Neural progenitor cell (in vitro differentiated cells): ENCODE data around the gene MEST. TPM values are rescaled to one million over a fixed set of nuclear protein-coding genes. Genes with fewer than 3 reads are reported as not detected.

Source experiments
- DNase-seq: peaks from one replicate; pipeline ENCODE4 v3.0.0-alpha.2; 2016; ENCODE audit warnings: low spot score
- H2AFZ ChIP-seq: fragments of 200-600 bp; sonication (generic); replicated peaks from 2 replicates; pipeline ENCODE4 v1.6.1; 2016; ENCODE audit warnings: antibody characterized with exemption
- H3F3A ChIP-seq: fragments of 200-600 bp; sonication (generic); 2 replicates; pipeline ENCODE4 v1.6.1; 2016; ENCODE audit warnings: antibody characterized with exemption, low read depth
- H3K27ac ChIP-seq: fragments of 200-600 bp; sonication (generic); 2 replicates; pipeline ENCODE4 v1.5.1; 2016; ENCODE audit warnings: mild to moderate bottlenecking
- H3K27me3 ChIP-seq: fragments of 200-600 bp; sonication (generic); 2 replicates; pipeline ENCODE4 v1.6.1; 2016; ENCODE audit warnings: mild to moderate bottlenecking, moderate library complexity
- H3K36me3 ChIP-seq: fragments of 200-600 bp; sonication (generic); 2 replicates; pipeline ENCODE4 v1.5.1; 2016
- H3K4me1 ChIP-seq: fragments of 200-600 bp; sonication (generic); 2 replicates; pipeline ENCODE4 v1.6.1; 2016; ENCODE audit warnings: mixed run types
- H3K4me2 ChIP-seq: fragments of 200-600 bp; sonication (generic); 2 replicates; pipeline ENCODE4 v1.6.1; 2016
- H3K4me3 ChIP-seq: fragments of 200-600 bp; sonication (generic); 2 replicates; pipeline ENCODE4 v1.5.1; 2016
- H3K79me2 ChIP-seq: fragments of 200-600 bp; sonication (generic); 2 replicates; pipeline ENCODE4 v1.6.1; 2016; ENCODE audit warnings: low read depth
- H3K9ac ChIP-seq: fragments of 200-600 bp; sonication (generic); 2 replicates; pipeline ENCODE4 v1.6.1; 2016
- H3K9me3 ChIP-seq: fragments of 200-600 bp; sonication (generic); 2 replicates; pipeline ENCODE4 v1.5.1; 2016; ENCODE audit warnings: low read depth
- H4K20me1 ChIP-seq: fragments of 200-600 bp; sonication (generic); 2 replicates; pipeline ENCODE4 v1.6.1; 2016; ENCODE audit warnings: low read depth
- H3K27ac Mint-ChIP-seq: 3 replicates; pipeline ENCODE4 v1.8.0; 2021; ENCODE audit warnings: mixed read lengths
- H3K27me3 Mint-ChIP-seq: 2 replicates; pipeline ENCODE4 v1.8.0; 2022; ENCODE audit warnings: low read depth, mild to moderate bottlenecking, inconsistent platforms, moderate library complexity, mixed read lengths; ENCODE audit not compliant: insufficient read depth
- H3K36me3 Mint-ChIP-seq: 3 replicates; pipeline ENCODE4 v1.8.0; 2021; ENCODE audit warnings: mixed read lengths
- H3K4me1 Mint-ChIP-seq: 3 replicates; pipeline ENCODE4 v1.8.0; 2021; ENCODE audit warnings: mixed read lengths
- H3K4me3 Mint-ChIP-seq: 3 replicates; pipeline ENCODE4 v1.8.0; 2021; ENCODE audit warnings: mild to moderate bottlenecking, moderate library complexity, mixed read lengths
- H3K9me3 Mint-ChIP-seq: 3 replicates; pipeline ENCODE4 v1.8.0; 2020; ENCODE audit warnings: mixed read lengths
- CTCF ChIP-seq: fragments of 200-600 bp; sonication (generic); IDR thresholded peaks from 2 replicates; pipeline ENCODE4 v1.5.1; 2017; ENCODE audit warnings: antibody characterized with exemption, mild to moderate bottlenecking
- EZH2 ChIP-seq: fragments of 200-600 bp; sonication (generic); IDR thresholded peaks from 2 replicates; pipeline ENCODE4 v1.6.1; 2017; ENCODE audit warnings: antibody characterized with exemption, mild to moderate bottlenecking, moderate library complexity
- EZH2phosphoT487 ChIP-seq: fragments of 200-600 bp; sonication (generic); IDR thresholded peaks from 2 replicates; pipeline ENCODE4 v1.6.1; 2017; ENCODE audit warnings: antibody characterized with exemption
- total RNA-seq: library from RNA; depleted of rRNA; stranded (reverse); fragments of >200 nt; gene quantifications from 2 replicates; pipeline ENCODE4 v1.2.3, GENCODE V29; 2015; ENCODE audit warnings: low replicate concordance

The MEST gene
- total RNA-seq, 1 donor from 2014 or later, result 431 TPM

GRCh38 chr7:130489140-130489983, 2.5 kb upstream of the MEST start:
- Mint-ChIP-seq H3K4me1 (peaks cover 39% of the 10 kb centered on the region), H3K27ac (peak overlapping the region; percentile 86)

DNA sequence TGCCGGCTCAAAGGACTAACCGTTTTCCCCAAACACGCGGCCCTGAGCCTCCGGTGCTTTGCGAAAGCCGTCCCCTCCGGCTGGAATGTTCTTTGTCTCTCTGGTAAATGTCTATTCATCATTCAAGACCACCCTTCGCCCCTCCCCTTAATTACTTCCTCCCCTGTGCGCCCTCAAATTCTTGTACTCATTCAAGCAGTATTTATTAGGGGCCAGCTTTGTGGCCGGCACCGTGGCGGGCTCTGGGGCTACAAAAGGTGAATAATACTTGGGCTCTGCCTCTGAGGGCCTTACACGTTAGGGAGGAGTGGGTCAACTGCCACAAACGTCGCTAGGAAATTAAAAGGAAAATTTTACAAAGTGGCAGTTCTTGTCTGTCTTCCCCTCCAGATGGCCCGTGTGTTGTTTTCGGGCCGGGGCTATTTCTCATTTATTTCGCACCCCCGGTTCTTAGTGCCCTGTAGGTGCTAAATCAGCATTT, 1.5 kb upstream of the MEST start:
- peaks cover 58% of the 10 kb centered on the region for H3K79me2 ChIP-seq
- peak overlapping the region; percentile 53 for H3K27ac ChIP-seq
- peaks cover 15% of the 10 kb centered on the region for H3K27me3 ChIP-seq
- Mint-ChIP-seq H3K36me3 (peaks cover 29% of the 10 kb centered on the region), H3K27me3 (peaks cover 23% of the 10 kb centered on the region), H3K9me3 (peaks cover 23% of the 10 kb centered on the region), H3K4me1 (peaks cover 47% of the 10 kb centered on the region), H3K27ac (peak overlapping the region; percentile 92), H3K4me3 (peak overlapping the region; percentile 75)
- H3K4me2 ChIP-seq, result peak overlapping the region; percentile 79
- no peaks in the 10 kb centered on the region for H3K9me3 ChIP-seq
- no peaks in the 10 kb centered on the region for H3K36me3 ChIP-seq
- H4K20me1 ChIP-seq, result peaks cover 30% of the 10 kb centered on the region
- H3K9ac ChIP-seq, result no peak overlapping the region
- H3K4me1 ChIP-seq, result peaks cover 15% of the 10 kb centered on the region
- H3K4me3 ChIP-seq, result peak overlapping the region; percentile 64
- peaks cover 22% of the 10 kb centered on the region for H3F3A ChIP-seq
- TF ChIP-seq CTCF (no peak), EZH2phosphoT487 (no peak), EZH2 (no peak)
- peak; percentile 90 for DNase-seq
- no peak overlapping the region for H2AFZ ChIP-seq

More at GRCh38 chr7:130489140-130489983, 2.5 kb upstream of the MEST start:
- Histone ChIP-seq H3K4me2 (peak overlapping the region; percentile 23), H3K9me3 (no peaks in the 10 kb centered on the region), H3K4me1 (peaks cover 15% of the 10 kb centered on the region), H3K79me2 (peaks cover 48% of the 10 kb centered on the region), H3K36me3 (no peaks in the 10 kb centered on the region), H2AFZ (no peak overlapping the region), H3K27me3 (peaks cover 15% of the 10 kb centered on the region), H3K9ac (no peak overlapping the region), H3K4me3 (no peak overlapping the region), H3K27ac (peak overlapping the region; percentile 53), H3F3A (peaks cover 22% of the 10 kb centered on the region), H4K20me1 (peaks cover 20% of the 10 kb centered on the region)
- peaks cover 26% of the 10 kb centered on the region for H3K27me3 Mint-ChIP-seq
- peak; percentile 15 for DNase-seq
- TF ChIP-seq EZH2phosphoT487 (no peak), EZH2 (no peak), CTCF (no peak)
- peaks cover 29% of the 10 kb centered on the region for H3K36me3 Mint-ChIP-seq
- H3K4me3 Mint-ChIP-seq, result peak overlapping the region; percentile 13
- peaks cover 30% of the 10 kb centered on the region for H3K9me3 Mint-ChIP-seq

- peak overlapping the region; percentile 86 for H3K4me3 Mint-ChIP-seq
- Histone ChIP-seq H4K20me1 (peaks cover 37% of the 10 kb centered on the region), H3K4me3 (peak overlapping the region; percentile 64), H2AFZ (no peak overlapping the region), H3K27ac (peak overlapping the region; percentile 38), H3K36me3 (peaks cover under 1% of the 10 kb centered on the region), H3K9ac (no peak overlapping the region), H3K4me1 (peaks cover 15% of the 10 kb centered on the region), H3K27me3 (peaks cover 15% of the 10 kb centered on the region), H3F3A (peaks cover 22% of the 10 kb centered on the region), H3K79me2 (peaks cover 66% of the 10 kb centered on the region), H3K4me2 (peak overlapping the region; percentile 79), H3K9me3 (no peaks in the 10 kb centered on the region)
- peak overlapping the region; percentile 94 for H3K27ac Mint-ChIP-seq
- H3K9me3 Mint-ChIP-seq, result peaks cover 23% of the 10 kb centered on the region
- peaks cover 31% of the 10 kb centered on the region for H3K36me3 Mint-ChIP-seq
- H3K27me3 Mint-ChIP-seq, result peaks cover 15% of the 10 kb centered on the region
- peaks cover 49% of the 10 kb centered on the region for H3K4me1 Mint-ChIP-seq
- DNase-seq, result peak; percentile 77
- TF ChIP-seq EZH2, result no peak
- TF ChIP-seq CTCF, result peak; percentile 70
Observed at GRCh38 chr7:130490888-130491804, 739 bp upstream of the MEST start.
